ENCODE data around the gene BCOR.

DNA sequence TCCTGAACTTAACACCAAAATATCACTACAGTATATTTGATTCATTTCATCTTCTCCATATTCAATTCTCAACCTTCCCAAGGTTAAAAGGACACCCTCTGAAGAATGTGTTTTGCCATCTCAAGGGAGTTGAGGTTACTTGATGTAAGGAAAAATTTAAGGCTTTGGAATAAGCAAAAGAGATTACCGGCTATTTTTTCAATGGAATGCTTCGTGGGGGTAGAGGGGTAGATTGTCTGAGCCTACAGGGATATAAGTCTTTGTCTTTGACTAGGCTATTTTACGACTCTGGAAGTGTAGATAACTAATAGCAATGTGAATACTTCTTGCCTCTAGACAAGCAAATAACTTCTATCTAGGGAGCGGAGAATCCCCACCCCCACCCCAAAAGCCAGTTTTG, 78.2 kb downstream of the BCOR start:
- TF ChIP-seq CTCF (IDR thresholded peaks at IDR 0.05; ENCODE audit: insufficient read depth, low read length, poor library complexity, severe bottlenecking) (no peak), EZH2phosphoT487 (conservative IDR thresholded peaks at IDR 0.05; ENCODE audit: low read length) (no peak)
